Activated CD4-positive, alpha-beta T cell treated with anti-CD3 and anti-CD28 coated beads, Interleukin-10, Interleukin-2, amounts not matched to agents 100 ng/mL and 50 ng/mL, durations not matched to agents 16 hours and 8 hours (primary cell): ENCODE data around the gene ESAM.

Source experiments
- DNase-seq: peaks from one replicate; pipeline ENCODE4 v3.0.0-alpha.2; 2020

Gene ESAM

DNA sequence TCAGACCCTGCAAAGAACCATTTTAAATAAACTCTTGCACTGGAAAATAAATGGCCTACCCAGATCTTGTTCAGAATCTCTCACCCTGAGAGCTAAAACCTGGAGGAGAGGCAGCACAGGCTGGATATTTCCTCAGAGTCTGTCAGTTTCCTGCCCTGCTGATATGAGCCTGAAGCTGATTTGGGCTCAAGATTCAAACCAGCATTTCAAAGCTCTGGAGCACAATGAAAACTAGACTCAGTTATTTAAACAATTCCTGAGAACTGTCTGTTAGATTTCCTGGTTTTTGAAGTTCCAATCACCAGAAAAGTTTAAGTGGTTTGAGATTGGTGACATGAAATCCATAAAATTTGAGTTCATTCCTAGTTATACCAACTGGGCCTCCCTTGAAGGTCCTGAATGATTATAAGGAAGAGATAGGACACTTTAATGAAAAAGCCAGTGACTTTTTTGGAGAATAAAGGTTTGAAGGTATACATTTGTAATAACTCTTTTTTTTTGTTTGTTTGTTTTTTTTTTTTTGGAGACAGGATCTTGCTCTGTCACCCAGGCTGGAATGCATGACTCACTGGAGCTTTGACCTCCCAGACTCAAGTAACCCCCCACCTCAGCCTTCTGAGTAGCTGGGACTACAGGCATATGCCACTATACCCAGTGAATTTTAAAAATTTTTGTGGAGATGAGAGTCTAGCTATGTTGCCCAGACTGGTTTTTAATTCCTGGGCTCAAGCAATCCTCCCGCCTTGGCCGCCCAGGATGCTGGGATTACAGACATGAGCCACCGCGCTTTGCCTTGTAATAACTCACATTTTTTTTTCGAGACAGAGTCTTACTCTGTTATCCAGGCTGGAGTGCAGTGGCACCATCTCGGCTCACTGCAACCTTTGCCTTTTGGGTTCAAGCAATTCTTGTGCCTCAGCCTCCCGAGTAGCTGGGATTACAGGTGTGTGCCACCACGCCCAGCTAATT, 8.0 kb upstream of the ESAM start:
- no peak for DNase-seq

DNA sequence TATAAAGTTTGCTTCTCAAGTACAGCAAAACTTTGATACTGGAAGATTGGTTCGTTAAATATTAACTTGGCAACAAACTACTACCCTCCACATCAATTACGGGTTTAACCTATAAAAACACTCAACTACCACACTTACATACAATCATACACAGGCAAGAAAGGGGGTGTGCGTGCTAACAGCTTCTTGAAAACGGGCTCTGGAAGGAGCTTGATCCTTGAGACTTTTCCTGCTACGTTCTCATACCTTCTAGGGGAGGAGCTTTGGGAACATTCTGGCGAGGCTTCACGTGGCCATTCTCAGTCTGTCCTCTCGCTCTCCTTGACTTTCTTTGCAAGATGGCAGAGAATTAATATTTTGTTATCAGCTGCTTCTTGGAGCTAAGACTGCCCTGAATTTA, 6.8 kb upstream of the ESAM start:
- DNase-seq, result no peak

DNA sequence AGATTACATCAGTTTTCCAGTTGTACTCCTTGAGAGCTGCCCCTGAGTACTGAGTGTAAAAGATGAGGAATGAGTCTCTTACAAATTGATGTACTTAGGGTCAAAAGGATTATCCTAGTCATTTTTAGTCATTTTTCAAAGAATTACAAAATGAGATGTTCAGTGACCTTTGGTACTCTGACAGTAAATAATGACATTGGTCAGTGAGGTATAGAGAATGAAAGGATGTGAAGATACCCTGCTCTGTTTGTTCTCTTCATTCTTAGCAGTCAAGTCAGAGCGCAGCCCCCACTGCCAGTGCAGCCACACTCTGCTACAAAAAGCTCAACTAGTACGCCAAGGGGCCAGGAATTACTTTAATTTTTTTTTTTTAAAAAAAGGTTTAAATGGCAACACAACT, 4.1 kb upstream of the ESAM start:
- no peak for DNase-seq

DNA sequence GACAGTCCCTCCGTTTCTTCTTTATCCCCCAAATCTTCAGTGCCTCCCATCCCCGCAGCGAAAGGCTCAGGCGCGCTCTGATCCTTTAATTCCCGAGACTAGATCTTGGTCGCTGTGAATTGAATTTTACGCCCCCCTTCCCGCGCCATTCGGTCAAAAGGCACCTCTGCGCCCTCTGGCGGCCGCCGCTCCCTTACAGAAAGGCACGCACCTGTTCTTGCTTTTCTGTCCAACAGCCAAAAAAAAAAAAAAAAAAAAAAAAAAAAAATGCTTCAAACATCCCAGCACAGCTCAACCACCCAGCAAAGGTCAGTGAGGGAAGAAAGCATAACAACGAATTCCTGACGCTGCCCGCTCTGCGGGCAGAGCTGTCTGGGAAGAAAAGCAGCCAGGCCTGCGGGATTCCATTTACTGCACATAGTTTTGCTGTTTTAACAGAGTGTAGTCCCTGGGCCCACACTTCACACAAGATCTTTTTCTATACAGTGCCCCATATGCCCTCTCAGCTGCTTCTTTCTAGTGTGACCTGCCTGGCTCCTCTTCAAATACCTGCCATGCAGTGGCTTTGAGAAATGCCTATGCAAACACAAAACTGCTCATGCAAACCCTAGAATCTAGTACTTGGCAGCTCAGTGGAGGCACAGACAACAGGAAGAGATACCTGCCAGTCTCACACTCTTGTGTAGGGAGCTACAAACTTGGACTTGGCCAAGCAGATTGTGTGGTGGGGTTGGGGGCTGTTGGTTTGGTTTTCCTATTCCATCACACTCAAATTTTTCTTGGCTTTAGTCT, 1.3 kb upstream of the ESAM start:
- DNase-seq, result peak; percentile 82

DNA sequence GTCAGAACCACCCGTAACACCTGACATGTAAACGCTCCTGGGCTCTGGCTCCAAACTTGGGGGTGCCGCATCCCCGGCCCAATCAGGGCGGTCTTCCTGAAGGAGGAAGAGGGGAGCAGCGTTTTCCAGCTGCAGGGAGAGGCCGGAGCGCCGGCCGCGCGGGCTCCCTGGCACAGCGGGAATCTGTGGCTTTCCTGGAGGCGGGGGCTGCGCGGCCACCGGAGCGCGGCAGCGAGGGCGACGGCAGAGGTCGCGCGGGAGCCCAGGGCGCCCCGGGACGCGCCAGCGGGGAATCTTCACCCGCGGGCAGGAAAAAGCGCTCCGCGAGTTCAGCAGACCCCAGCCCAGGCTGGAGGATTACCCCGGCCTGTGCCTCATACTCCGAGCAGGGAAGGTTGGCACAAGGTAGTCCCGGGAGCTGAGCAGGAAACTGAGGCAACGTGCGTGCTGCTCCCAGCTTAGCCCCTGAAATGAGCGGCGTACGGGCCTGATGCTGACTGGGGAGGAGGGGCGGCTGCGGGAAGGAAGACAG, 600 bp upstream of the ESAM start:
- no peak for DNase-seq

DNA sequence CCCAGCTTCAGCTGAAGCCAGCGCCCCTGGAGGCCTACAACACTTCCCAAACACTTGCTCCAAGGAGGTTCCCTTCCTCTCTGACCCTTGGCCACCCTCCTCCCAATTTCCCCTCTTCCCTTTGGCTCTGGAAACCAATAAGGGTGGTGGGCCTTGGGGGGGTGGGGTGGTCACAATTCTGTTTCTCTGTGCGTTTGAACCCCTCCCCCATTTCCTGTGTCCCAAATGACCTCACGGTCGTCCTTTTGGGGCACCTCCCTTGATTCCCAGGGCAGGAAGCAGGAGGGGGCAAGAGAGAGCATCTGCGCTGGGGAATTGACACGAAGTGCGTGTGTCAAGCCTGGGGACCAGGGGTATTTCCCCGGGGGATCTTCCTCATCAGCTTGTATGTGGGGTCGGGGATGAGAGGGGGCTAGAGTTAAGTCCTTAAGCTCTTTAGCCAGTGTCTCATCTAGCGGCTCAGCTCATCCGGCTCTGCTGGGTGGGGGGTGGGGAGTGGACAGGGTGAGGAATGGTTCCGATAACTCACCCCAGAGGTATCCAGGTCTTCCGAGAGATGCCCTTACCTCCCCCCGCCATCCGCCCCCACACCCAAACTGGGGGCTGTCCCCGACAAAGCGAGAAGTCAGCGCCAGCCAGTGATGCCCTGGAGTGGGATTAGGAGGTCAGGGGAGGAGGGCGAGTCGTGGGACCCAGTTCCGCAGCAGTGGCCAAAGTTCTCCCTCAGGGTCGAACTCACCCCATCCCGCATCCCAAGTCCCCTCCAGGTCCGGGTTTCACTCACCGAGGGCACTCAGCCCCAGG, 587 bp downstream of the ESAM start:
- no peak for DNase-seq

DNA sequence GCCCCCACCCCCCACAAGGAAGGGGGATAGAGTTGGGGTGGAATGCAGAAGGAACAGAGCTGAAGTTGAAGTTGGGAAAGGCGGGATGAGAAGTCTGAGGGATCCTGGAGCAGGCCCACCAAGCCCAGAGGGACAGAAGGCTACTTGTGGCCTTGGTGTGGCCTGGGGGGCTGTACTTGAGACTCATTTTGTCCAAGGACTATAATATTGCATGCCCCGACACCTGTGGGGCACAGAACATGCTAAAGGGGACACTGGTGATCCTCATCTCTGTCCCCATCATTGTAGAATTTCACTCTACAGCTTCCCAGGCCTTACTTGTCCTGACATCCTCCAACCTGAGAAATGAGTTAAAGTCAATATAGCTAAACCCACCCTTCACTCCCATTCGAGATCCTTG, 1.3 kb downstream of the ESAM start:
- no peak for DNase-seq

DNA sequence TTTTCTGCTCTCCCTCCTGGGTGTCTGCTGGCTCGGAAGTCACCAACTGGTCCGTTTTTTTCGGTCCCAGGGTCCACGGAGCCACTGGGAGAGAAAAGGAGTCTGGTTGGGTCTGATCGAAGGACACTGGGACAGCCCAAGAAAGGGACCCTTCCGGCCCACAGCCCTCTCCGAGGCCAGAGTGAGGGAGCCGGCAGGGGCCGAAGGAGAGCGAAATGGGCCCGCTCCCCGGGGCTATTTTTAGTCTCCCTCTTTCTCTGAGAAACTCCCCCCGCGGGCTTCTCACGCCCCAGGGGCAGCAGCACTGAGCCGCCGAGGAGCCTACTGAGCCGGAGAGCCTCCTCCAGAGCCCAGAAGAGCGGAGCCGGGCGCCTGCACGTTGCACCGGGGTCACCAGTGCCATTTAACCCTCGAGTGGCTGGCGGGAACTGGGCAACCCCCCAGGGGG, 1.9 kb downstream of the ESAM start:
- no peak for DNase-seq

DNA sequence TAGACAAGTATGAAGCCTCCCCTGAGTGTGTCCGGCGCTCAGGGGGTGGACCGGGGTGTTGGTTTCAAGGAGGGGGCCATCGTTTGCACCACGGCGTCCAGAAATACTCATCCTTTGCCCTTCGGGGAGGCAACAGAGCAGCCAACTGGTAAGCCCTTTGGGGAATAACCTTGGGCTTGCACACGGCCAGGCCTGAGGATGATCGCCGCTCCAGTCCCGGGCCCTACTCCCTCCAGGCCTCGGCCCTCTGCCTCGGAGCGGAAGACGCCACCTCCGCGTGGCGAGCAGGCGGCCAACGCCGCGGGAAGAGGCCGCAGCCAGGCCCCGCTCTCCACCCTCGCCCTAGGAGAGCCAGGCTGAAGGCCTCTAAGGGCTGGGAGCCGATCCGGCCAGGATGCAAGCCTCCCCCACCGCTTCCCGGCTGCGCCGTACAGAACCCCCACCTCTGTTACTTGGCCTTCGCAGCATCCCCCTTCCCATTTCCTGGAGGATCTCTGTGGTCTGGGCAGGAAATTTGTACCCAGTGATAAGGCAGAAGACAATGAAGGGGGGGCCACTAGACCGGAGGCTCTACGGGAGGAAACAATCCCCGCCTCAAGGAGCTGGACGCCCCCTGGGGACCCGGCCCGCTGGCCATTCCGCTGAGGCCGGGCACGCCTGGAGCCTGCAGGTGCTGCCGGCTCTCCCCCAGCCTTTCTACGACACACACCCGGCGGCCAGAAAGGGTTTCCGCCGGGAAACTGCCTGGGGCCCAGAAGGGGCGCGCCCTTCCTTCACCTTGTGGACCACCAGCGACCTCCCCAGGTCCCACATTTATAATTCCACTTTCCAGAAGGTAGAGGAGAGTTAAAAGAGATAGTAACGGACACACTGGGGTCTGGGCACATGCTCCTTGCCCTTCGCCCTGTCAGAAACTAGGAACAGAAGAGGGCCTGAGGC, 2.6 kb downstream of the ESAM start:
- DNase-seq, result no peak

DNA sequence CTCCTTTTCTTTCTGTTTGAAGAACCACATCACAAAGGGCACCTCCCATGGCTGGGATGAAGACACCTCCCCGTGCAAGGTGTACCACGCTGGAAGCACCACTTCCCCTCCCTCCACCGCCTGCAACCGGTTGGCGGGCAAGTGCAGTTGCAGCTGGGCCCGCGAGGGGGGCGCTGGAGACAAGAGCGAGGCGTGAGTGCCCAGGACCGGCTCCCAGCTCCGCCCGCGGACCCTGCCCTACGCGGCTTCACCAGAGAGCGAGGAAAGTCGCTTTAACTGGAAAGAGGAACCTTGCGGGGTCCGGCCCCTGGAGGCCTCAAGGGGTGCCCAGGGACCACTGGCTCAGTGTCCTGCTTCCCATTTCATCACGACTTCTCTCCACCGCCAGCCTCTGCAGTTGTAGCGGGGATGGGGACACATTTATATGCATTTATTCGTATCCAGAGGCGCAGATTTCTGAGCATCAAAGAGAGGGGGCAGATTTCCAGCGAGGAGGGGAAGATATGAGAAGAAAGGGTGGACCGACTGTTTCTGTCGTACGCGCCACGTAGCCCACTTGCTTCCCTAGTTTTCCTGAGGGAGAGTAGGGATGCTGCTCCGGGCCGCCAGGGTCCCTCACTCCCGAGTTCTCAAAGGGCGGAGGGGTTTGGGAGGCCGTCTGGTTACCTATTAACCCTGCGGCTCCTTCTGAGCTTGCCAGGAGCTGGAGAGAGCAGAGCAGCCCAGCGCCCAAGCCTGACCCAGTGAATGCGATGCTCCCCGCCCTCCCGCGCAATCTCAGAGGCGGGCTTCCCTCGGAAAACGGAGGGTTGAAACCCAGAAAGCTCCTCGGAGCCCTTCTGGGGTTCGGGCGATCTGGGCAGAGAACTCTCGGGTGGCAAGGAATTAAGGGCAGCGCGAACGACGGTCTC, 3.5 kb downstream of the ESAM start:
- peak; percentile 74 for DNase-seq

DNA sequence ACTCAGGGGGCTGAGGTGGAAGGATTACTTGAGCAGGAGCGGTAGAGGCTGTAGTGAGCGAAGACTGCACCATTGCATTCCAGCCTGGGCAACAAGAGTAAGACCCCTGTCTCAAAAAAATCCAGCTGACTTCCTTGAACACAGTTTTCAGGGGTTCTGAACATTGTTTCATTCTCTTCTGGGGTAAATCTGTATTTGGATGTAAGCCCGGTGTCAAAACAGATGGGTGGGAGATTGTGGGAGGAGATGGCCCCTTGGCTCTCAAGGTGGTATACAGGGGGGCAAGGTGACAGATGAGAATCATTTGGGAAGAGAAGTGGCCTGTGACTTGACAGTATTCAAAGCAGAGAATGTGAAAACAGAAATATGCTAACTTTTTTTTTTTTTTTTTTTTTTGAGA, 4.8 kb downstream of the ESAM start:
- DNase-seq, result no peak

DNA sequence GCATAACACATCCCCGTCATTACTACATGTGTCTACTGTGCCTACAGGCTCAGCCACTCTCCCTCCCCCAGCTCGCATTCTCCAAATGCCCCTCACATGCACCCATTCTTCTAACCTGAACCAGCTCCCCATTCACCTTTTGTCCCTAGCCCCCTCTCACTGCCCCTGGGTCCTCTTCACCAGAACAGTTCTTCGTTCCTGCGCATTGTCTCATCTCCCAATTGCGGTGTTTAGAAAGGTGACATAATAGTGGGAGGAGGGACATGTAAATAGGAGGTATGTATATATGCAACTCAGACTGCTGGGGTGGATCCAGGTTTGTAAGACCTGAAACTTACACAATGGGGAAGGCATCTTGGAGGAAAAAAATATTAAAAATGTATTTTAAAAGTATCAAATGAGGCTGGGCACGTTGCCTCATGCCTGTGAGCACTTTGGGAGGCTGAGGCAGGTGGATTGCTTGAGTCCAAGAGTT, 5.3 kb downstream of the ESAM start:
- no peak for DNase-seq

DNA sequence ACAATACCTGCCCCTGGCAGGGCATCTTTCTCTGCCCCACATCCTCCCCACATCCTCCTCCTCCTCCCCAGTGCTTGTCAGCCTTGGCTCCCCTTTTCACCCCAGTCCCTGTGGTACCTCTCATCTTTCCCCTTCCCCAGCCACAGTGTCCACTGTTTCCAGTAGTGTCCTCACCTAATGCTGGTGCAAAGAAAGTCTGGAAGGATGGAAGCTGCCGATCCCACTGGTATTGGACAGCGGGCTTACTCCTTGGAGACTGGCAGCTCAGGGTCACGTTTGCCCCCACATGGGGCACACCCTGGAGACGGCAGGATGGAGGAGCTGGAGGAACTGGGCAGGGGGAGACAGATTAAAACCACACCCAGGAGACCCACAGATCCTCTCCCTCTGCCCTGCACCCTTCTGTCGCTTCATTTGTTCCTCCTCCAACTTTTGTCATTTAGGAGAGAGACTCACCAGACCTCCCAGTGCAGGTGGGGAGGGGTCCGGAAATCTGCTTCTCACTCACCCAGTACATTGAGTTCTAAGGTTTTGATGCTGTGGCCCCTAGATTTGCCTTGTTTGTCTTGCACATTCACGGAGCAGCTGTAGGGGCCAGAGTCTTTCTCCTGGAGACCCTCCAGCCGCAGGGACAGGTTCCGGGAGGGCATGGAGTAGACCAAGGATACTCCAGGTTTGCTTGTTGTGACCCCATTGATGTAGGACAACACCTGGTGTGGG, 5.9 kb downstream of the ESAM start:
- no peak for DNase-seq

DNA sequence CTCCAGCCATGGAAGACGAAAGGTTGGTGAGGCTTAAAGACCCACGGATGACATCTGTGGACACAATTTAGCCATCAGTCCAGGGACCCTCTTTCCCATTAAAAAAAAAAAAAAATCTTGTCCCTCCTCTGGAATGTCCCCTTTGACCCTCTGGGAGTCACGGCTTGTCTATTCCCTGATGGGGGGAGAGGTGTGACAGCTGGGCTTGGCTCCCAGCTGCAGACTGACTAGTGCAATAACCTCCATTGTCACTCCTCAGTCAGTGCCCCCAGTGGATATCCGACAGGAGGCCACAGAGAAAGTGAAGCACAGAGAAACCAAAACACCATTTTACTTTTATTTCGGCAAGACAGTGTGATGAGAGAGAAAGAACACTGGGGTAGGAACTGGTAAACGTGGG, 7.4 kb downstream of the ESAM start:
- DNase-seq, result no peak

DNA sequence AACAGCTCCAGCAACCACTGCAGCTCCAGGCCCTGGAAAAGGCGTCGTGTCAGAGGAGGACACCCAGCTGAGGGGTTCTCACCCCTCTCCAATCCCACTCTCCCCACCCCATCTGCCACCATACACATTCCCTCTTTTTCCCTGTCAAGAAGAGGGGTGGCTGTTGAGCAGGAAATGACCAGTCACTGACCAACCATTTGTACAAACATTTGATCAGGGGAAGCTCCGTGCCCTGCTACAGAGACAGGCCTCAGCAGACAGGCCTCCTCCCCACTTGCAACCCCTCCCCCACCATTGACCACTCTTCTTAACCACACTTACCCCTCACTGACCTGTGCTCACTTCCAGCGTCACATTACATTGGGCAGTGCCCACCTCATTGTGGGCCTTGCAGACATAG, 7.8 kb downstream of the ESAM start:
- no peak for DNase-seq

DNA sequence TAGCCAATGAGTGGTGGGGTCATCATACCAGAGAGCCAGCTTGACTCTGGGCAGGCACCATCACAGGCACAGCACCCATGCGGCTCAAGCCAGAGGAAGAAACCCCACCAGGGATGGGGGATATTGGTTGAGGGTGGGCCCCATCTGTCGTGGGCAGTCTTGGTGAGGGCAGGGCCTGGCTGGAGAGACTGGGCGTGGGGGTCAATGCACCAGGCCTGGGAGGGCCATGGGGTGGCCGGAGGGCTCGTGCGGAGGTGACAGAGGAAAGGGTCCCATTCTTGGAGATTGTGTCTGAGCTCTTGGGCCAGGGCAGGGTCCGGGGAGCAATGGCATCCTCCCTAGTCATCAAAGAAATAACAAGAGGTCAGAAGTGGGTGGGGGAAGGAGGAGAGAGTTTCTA, 8.5 kb downstream of the ESAM start:
- DNase-seq, result no peak

DNA sequence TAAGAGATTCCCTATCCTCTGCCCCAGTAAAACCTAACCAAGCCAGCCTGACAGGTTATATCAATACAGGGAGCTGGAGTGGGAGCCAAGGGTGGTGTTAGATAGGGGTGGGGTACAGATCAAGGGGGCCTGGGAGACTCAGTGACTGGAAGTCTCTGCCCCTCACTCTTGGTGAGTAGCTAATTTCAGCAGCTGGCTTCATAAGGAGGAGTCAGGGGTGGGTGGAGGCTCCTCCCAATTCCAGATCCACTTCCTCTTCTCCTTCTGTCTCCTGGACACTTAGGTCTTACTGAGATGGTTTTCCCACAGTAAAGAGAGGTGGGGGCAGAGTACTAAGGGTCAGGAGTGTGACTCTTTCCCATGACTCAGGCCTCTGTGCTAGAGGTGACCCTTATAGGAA, 8.9 kb downstream of the ESAM start:
- DNase-seq, result no peak

DNA sequence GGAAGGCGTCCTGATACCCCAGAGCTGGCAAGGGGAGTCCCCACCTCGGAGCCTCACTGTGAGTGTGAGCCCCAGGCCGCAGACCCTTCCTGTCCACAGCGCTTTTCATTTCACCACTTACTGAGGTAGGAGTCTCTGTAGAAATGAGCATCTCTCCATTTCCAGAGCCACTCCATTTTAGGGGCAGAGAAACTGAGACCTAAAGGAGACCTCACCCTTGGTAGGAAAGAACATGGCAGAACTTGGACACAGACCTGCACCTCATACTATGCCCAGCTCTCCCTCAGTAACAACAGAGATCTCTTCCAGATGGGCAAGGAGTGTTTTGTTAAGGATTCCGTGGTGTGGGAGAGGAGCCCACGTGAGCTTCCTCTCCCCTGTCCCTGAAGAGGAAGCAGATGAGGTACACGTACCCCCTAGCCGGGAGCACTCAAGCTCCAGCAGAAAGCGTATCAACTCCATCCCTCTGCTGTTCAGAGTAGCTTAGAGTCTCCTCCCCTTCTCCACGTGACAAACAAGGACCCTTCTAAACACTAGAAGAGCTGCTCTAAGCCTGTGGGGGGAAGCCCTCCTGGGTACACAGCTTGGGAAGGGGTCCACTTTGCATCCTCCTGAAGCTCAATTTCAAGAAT, 9.5 kb downstream of the ESAM start:
- DNase-seq, result no peak

DNA sequence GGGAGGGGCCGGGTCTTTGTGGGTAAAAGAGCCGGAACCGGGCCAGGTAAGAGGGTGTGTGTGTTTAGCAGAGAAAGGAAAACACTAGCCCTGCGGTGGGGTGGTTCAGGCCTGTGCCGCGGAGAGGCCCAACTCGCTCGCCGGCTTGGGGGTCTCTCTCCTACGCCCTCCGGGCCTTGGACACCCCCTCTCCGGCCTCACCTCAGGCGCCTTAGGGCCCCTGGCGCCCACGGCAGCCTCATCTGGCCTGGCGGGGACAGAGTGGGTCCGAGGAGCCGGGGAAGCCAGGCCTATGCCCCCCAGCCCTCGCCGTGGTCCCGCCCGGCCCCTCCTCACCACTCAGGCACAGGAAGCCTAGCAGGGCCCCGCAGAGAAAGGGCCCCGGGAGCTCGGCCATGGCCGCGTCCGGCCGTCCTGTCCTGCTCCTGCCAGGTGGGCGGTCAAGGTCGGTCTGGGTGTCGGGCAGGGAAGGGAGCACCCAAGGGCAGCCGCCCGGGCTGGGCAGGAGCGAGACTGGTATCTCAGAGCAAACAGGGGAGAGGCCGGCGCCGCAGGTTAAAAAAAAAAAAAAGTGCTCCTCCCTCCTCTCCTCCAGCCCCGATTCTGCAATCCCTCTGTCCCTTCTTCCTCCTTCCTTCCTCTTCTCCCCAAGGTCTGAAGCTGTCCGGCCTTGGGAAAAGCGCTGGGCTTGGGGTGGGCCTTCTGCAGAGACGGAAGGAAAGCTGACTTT, 10.2 kb downstream of the ESAM start, which contains the start of gene VSIG2:
VSIG2 (minus strand) TSS at position 515 of the 730 bp plus-strand sequence; CDS start at position 397, 118 bp downstream.
- DNase-seq, result no peak
